Non-pigmented ciliary epithelial cell (primary cell): ENCODE results near the gene ANKRD33B.
"Not testable (repeated sequence)": the region's sequence is repeated elsewhere in the genome, so short reads cannot be mapped to it uniquely, and the experiment has no call there.

Source experiments
- DNase-seq: peaks from one replicate; pipeline ENCODE4 v3.0.0-alpha.2; 2010; ENCODE audit warnings: low read depth

Gene ANKRD33B

GRCh38 chr5:10661401-10661800 is 97.5 kb downstream of the ANKRD33B start:
- DNase-seq: no peak

- no peak for DNase-seq
Measured at GRCh38 chr5:10662083-10662482, 98.2 kb downstream of the ANKRD33B start.

- no peak for DNase-seq
Measured at GRCh38 chr5:10662661-10663488, 99.0 kb downstream of the ANKRD33B start.

GRCh38 chr5:10663489-10664179 is 99.8 kb downstream of the ANKRD33B start:
- DNase-seq: no peak

GRCh38 chr5:10664180-10664769 is 100.4 kb downstream of the ANKRD33B start:
- not testable (repeated sequence) for DNase-seq

- no peak for DNase-seq
Measured at GRCh38 chr5:10665799-10666198, 101.9 kb downstream of the ANKRD33B start.

- no peak for DNase-seq
Measured at GRCh38 chr5:10666531-10667299, 102.8 kb downstream of the ANKRD33B start.

GRCh38 chr5:10667431-10668057 is 103.7 kb downstream of the ANKRD33B start:
- DNase-seq: no peak

GRCh38 chr5:10668697-10669096 is 104.8 kb downstream of the ANKRD33B start:
- DNase-seq: no peak

GRCh38 chr5:10669983-10670382 is 106.1 kb downstream of the ANKRD33B start:
- DNase-seq: no peak

GRCh38 chr5:10671041-10672008 is 107.5 kb downstream of the ANKRD33B start:
- no peak for DNase-seq

GRCh38 chr5:10672146-10673016 is 108.5 kb downstream of the ANKRD33B start:
- DNase-seq: no peak

GRCh38 chr5:10673017-10673389 is 109.1 kb downstream of the ANKRD33B start:
- no peak for DNase-seq

- DNase-seq: no peak
Measured at GRCh38 chr5:10673407-10673806, 109.5 kb downstream of the ANKRD33B start.

GRCh38 chr5:10674096-10674495 is 110.2 kb downstream of the ANKRD33B start:
- DNase-seq: no peak

- no peak for DNase-seq
Measured at GRCh38 chr5:10674582-10674981, 110.7 kb downstream of the ANKRD33B start.

- no peak for DNase-seq
Measured at GRCh38 chr5:10675177-10675700, 111.4 kb downstream of the ANKRD33B start.

GRCh38 chr5:10676224-10676623 is 112.4 kb downstream of the ANKRD33B start:
- DNase-seq: no peak

GRCh38 chr5:10676946-10677345 is 113.1 kb downstream of the ANKRD33B start:
- DNase-seq: no peak
